ENCODE results near the gene KDM6B. TPM values are rescaled to one million over a fixed set of nuclear protein-coding genes. Genes with fewer than 3 reads are reported as not detected.

Gene KDM6B
- total RNA-seq, 2 donors from 2014 or later = 7.5 to 20.1 TPM

GRCh38 chr17:7792611-7793010 is 41.4 kb upstream of the KDM6B start:
- DNase-seq (no peak), ATAC-seq (no peak)
- WGBS, 2 donors = 82 to 90% methylated on average over 13 to 17 of the region's 17 CpGs
- no peak for TF ChIP-seq POLR2A (IDR thresholded peaks at IDR 0.05)
- TF ChIP-seq, protein P1, sequence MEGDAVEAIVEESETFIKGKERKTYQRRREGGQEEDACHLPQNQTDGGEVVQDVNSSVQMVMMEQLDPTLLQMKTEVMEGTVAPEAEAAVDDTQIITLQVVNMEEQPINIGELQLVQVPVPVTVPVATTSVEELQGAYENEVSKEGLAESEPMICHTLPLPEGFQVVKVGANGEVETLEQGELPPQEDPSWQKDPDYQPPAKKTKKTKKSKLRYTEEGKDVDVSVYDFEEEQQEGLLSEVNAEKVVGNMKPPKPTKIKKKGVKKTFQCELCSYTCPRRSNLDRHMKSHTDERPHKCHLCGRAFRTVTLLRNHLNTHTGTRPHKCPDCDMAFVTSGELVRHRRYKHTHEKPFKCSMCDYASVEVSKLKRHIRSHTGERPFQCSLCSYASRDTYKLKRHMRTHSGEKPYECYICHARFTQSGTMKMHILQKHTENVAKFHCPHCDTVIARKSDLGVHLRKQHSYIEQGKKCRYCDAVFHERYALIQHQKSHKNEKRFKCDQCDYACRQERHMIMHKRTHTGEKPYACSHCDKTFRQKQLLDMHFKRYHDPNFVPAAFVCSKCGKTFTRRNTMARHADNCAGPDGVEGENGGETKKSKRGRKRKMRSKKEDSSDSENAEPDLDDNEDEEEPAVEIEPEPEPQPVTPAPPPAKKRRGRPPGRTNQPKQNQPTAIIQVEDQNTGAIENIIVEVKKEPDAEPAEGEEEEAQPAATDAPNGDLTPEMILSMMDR (IDR thresholded peaks at IDR 0.05) = no peak
- Histone ChIP-seq H3K4me1 (no peaks in the 10 kb centered on the region), H3K9me3 (no peaks in the 10 kb centered on the region), H3K36me3 (replicated peaks in 1 of 2; ENCODE audit: insufficient read depth in 1 of 2, low read depth in 2 of 2) (no peaks in the 10 kb centered on the region), H3K27me3 (no peaks in the 10 kb centered on the region), H3K27ac (no peak overlapping the region), H3K4me3 (no peak overlapping the region)
- intact Hi-C loops (cut with DNase I) = no loop called here

- intact Hi-C loops (cut with DNase I) = no loop called here
- H3K4me3 ChIP-seq = no peak overlapping the region
- H3K27ac ChIP-seq = no peak overlapping the region
- WGBS, 2 donors = 63% methylated on average over 18 of the region's 19 CpGs
- TF ChIP-seq, protein P1 (IDR thresholded peaks at IDR 0.05) = no peak
- TF ChIP-seq POLR2A (IDR thresholded peaks at IDR 0.05) = no peak
- DNase-seq (no peak), ATAC-seq (no peak)
- H3K27me3 ChIP-seq = no peaks in the 10 kb centered on the region
- no peaks in the 10 kb centered on the region for H3K9me3 ChIP-seq
- no peaks in the 10 kb centered on the region for H3K36me3 ChIP-seq (replicated peaks in 1 of 2; ENCODE audit: insufficient read depth in 1 of 2, low read depth in 2 of 2)
- H3K4me1 ChIP-seq = no peaks in the 10 kb centered on the region
Measured at GRCh38 chr17:7794075-7794663, 39.8 kb upstream of the KDM6B start.

DNA sequence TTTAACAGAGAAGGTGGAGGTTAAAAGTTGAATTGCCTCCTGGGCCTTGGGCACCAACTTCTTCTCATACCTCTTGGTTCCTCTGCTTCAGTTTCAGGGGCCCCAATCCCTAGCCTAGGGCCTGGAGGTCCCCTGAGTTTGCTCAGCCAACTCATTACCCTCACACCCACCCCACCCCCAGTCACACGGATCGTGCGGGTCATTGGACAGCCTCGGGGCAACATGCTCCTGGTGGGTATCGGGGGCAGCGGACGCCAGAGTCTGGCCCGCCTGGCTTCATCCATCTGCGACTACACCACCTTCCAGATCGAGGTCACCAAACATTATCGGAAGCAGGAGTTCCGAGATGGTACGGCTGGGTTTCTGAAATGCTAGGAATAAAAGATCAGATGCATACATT is 36.0 kb upstream of the KDM6B start:
- WGBS, 2 donors = 80 to 81% methylated on average over 13 of the region's 13 CpGs

DNA sequence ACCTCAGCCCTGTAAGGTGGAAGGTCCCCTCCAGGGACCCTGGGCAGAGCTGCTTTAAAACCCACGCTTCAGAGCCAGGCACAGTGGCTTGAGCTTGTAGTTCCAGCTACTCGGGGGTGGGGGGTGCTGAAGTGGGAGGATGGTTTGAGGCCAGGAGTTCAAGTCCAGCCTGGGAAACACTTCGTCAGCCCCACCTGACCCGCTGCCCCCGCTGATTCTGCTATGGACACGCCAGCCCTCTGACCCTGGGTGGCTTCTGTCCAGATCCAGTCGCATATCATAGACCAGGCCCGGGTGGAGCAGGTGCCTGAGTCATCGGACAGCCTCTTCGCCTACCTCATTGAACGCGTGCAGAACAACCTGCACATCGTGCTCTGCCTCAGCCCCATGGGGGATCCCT is 35.2 kb upstream of the KDM6B start:
- Histone ChIP-seq H3K4me1 (no peaks in the 10 kb centered on the region), H3K9me3 (no peaks in the 10 kb centered on the region), H3K36me3 (replicated peaks in 1 of 2; ENCODE audit: insufficient read depth in 1 of 2, low read depth in 2 of 2) (no peaks in the 10 kb centered on the region), H3K4me3 (no peak overlapping the region), H3K27me3 (no peaks in the 10 kb centered on the region), H3K27ac (no peak overlapping the region)
- DNase-seq (no peak), ATAC-seq (no peak)
- WGBS, 2 donors = 69 to 70% methylated on average over 8 to 13 of the region's 13 CpGs
- intact Hi-C loops (cut with DNase I) = no loop called here
- TF ChIP-seq POLR2A (IDR thresholded peaks at IDR 0.05) = no peak
- TF ChIP-seq, protein P1 (IDR thresholded peaks at IDR 0.05) = no peak

More for the DNA sequence above, 36.0 kb upstream of the KDM6B start:
- Histone ChIP-seq H3K4me1 (no peaks in the 10 kb centered on the region), H3K36me3 (replicated peaks in 1 of 2; ENCODE audit: insufficient read depth in 1 of 2, low read depth in 2 of 2) (no peaks in the 10 kb centered on the region), H3K27me3 (no peaks in the 10 kb centered on the region), H3K27ac (no peak overlapping the region), H3K4me3 (no peak overlapping the region), H3K9me3 (no peaks in the 10 kb centered on the region)
- ATAC-seq (no peak), DNase-seq (no peak)
- intact Hi-C loops (cut with DNase I) = no loop called here
- no peak for TF ChIP-seq POLR2A (IDR thresholded peaks at IDR 0.05)
- TF ChIP-seq, protein P1 (IDR thresholded peaks at IDR 0.05) = no peak

GRCh38 chr17:7803981-7804380 is 30.0 kb upstream of the KDM6B start:
- intact Hi-C loops (cut with DNase I) = no loop called here
- Histone ChIP-seq H3K27ac (no peak overlapping the region), H3K36me3 (replicated peaks in 1 of 2; ENCODE audit: insufficient read depth in 1 of 2, low read depth in 2 of 2) (no peaks in the 10 kb centered on the region), H3K9me3 (no peaks in the 10 kb centered on the region), H3K4me1 (no peaks in the 10 kb centered on the region), H3K27me3 (no peaks in the 10 kb centered on the region), H3K4me3 (no peak overlapping the region)
- peak; percentile 65 for ATAC-seq
- peak; percentile 25 to 53 (median 44) for DNase-seq
- 42 to 43% methylated on average over 13 of the region's 13 CpGs for WGBS, 2 donors
- TF ChIP-seq, protein P1 (IDR thresholded peaks at IDR 0.05) = no peak
- no peak for TF ChIP-seq POLR2A (IDR thresholded peaks at IDR 0.05)
